GM21423 (cell line): ENCODE data around the gene RUSF1.
A peak's percentile ranks its signal among the peaks of the same experiment; 100 is the strongest.

Source experiments
- ATAC-seq: cut with Tn5 transposase; IDR thresholded peaks from one replicate; pipeline ENCODE4 v1.9.1; 2021; ENCODE audit warnings: mild to moderate bottlenecking, moderate library complexity; ENCODE audit not compliant: unreplicated experiment

The RUSF1 gene

DNA sequence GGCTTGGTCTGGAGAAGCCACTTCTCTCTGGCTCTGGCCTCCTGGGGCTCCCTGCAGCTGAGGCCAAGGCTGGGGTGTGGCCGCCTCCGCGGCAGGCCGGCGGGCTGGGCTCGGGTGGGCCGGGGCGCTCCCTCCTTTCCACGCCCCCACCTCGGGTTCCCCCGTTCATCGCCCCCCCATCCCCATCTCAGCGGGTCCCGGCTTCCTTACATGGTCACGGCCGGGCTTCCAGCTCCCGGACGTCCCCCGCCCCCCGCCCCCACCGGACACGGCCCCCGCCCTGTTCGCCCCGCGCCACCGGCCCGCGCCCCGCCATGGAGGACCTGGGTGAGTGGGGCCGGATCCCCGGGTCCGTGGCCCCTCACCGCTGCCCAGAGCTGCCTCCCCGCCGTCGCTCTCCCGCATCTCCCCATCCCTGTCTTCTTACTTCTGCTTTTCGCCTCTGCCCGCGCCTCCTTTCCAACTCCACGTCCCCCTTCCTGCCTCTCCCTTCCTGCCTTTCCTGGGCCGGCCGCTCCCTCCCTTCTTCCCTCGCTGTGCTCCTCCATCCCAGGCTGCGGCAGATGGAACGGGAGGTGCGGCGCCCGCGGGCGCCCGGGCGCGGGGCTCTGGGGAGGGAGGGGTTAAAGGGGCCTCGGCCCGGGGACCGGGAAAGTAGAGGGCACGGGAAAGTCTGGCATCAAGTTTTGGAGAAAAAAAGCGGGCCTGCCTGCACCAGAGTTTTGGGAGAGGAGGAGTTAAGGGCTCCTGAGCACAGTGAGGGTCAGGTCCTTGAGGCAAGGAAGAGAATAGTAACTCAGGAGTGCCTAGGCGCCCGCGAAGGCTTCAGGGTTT, 36.1 kb downstream of the RUSF1 start, which contains the start of gene TGFB1I1:
Gene TGFB1I1, plus strand, starts transcription at position 278 of the 834 bp plus-strand sequence. Its CDS starts 37 bp downstream, at position 315.
- no peak for ATAC-seq

DNA sequence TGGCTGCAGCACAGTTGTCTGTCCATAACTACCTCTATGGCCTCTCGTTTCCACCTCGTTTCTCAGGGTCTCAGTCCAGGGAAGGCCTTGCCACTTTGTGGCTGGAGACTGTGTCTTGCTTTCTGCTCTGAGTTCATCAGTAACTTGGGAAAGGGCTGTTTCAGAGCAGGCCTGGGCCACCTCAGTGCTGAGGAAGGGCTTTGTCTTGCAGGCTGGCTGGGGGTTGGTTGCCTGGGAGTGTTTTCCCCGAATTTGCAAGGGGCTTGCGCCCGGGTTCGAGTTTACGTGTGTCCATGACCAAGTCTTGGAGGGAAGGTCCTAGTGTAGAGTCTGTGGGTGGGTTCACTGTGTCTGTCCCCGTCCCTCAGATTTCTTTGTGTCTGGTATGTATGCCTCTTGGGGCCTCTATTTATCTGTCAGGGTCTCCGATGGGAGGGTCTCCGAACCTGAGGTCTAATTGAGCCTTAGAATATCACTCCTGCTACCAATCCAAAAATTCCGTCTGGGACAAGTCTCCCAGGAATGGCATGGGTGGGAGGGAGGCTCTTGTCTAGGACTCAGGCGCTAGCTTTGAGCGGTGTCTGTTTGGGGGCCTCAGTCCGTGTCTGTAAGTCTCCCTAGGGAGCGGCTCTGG, 36.8 kb downstream of the RUSF1 start:
- ATAC-seq = no peak

DNA sequence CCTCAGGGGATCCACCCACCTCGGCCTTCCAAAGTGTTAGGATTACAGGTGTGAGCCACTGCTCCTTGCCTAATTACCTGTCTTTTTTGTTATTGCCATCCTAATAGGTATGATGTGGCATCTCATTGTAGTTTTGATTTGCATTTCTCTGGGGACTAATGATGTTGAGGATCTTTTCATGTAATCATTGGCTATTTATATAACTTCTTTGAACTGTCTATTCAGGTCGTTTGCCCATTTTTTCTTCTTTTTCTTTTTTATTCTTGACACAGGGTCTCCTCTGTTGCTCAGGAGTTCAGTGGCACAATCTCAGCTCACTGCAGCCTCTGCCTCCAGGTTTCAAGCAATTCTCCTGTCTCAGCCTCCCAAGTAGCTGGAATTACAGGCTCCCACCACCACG, 37.6 kb downstream of the RUSF1 start:
- no peak for ATAC-seq

DNA sequence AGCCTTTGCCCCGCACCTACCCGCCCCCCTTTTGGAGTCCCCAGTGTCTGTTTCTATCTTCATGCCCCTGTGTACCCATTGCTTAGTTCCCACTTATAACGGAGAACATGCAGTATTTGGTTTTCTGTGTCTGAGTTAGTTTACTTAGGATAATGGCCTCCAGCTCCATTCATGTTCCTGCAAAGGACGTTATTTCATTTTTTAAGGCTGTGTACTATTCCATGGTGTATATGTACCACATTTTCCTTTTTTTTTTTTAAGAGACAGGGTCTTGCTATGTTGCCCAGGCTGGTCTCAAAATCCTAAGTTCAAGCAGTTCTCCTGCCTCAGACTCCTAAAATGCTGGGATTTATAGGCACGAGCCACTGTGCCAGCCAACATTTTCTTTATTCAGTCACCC, 40.3 kb downstream of the RUSF1 start:
- ATAC-seq = no peak

DNA sequence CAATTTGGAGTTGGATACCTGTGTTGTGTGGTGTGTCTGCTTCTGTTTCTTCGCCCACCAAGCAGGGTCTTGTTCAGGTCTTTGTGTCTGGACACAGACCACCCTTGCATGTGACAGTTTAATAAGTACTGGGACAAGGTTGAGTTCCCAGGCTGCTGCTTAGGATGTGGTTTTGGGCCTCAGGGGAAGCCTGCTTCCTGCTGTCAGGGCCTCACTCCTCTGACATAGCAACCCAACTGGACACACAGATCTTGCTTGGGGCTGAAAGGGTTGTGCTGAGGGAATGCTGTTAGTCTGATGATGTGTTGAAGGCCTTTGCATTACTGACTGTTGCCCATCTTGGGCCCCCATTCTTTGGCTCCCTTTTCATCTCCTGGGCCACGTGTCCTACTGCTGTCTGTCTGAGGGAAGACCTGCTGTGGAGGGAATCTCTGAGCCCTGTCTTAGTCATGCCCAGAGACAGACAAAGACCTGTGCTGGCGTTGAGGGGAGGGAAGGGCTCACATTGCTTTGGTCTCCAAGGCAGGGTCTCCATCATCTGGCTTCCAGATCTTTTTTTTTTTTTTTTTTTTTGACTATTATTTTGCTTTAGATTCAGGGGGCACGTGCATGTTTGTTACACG, 40.9 kb downstream of the RUSF1 start:
- ATAC-seq = peak; percentile 73

DNA sequence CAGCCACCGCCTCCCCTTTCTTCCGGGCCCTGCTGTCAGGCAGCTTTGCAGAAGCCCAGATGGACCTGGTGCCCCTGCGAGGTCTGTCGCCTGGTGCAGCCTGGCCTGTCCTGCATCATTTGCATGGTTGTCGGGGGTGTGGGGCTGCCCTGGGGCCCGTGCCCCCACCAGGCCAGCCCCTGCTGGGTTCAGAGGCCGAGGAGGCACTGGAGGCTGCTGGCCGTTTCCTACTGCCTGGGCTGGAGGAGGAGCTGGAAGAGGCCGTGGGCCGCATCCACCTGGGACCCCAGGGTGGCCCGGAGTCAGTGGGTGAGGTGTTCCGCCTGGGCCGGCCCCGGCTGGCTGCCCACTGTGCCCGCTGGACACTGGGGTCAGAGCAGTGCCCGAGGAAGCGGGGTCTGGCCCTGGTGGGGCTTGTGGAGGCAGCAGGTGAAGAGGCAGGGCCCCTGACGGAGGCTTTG, 41.8 kb downstream of the RUSF1 start:
- ATAC-seq = no peak

DNA sequence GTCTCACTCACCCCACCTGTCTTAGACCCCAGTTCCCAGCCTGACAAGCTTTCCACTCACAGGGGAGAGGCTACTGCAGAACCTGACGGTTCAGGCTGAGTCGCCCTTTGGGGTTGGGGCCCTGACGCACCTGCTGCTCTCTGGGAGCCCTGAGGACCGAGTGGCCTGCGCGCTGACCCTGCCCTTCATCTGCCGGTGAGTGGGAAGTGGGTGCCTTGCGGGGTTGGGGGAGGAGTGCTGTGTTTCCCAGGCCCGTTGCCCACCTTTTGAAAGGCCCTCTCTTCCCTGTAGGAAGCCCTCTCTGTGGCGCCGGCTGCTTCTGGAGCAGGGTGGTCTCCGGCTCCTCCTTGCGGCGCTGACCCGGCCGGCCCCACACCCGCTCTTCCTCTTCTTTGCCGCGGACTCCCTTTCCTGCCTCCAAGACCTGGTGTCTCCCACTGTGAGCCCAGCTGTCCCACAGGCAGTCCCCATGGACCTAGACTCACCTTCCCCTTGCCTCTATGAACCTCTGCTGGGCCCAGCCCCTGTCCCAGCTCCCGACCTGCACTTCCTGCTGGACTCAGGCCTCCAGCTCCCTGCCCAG, 42.3 kb downstream of the RUSF1 start:
- no peak for ATAC-seq

DNA sequence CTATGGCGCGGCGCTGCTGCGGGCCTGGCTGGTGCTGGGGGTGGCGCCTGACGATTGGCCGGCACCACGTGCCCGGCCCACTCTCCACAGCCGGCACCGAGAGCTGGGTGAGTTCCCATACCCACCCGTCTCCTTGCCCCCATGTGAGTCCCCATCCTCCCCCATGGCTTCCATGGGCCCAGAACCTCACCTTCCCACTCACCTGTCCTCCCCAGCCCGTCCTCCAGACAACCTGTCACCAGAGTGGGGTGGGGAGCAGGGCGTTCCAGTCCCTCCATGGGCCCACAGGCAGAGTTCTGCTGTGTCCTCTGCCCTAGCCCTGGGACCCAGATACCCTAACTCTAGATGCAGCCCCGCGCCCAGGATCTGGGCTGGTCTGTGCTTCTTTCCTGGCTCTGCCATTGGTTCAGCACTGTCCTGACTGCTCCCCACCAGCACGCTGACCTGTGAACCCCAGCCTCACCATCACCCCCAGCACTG, 43.4 kb downstream of the RUSF1 start:
- no peak for ATAC-seq

DNA sequence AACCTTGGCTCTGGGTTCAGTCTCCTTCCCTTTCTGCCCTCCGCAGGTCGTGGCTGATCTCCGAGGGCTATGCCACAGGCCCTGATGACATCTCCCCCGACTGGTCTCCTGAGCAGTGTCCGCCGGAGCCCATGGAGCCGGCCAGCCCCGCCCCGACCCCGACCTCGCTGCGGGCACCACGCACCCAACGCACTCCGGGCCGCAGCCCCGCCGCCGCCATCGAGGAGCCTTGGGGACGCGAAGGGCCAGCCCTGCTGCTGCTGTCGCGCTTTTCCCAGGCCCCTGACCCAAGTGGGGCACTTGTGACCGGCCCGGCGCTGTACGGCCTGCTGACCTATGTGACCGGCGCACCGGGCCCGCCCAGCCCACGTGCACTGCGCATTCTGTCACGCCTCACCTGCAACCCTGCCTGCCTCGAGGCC, 43.8 kb downstream of the RUSF1 start:
- no peak for ATAC-seq

DNA sequence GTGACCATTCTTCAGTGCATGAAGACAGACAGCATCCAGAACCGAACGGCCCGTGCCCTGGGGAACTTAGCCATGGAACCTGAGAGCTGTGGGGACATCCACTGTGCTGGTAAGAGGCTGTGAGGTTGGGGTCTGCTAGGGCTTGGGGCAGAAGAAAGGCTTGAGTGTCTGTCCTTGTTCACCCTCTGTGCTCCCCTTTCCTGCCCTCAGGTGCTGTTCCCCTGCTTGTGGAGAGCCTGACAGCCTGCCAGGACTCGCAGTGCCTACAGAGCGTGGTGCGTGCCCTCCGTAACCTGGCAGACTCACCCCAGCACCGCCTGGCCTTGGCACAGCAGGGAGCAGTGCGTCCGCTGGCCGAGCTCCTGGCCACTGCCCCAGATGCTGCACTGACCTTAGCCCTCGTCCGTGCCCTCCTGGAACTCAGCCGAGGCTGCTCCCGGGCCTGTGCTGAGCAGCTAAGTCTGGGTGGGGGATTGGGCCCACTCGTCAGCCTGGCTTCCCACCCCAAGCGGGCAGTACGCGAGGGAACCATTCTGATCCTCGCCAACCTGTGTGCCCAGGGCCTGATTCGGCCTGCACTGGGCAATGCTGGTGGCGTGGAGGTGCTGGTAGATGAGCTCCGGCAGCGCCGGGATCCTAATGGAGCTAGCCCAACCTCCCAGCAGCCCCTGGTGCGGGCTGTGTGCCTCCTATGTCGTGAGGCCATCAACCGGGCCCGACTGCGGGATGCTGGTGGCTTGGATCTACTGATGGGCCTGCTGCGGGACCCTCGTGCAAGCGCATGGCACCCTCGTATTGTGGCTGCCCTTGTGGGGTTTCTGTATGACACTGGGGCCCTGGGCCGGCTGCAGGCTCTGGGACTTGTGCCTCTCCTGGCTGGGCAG, 46.0 kb downstream of the RUSF1 start:
- no peak for ATAC-seq

DNA sequence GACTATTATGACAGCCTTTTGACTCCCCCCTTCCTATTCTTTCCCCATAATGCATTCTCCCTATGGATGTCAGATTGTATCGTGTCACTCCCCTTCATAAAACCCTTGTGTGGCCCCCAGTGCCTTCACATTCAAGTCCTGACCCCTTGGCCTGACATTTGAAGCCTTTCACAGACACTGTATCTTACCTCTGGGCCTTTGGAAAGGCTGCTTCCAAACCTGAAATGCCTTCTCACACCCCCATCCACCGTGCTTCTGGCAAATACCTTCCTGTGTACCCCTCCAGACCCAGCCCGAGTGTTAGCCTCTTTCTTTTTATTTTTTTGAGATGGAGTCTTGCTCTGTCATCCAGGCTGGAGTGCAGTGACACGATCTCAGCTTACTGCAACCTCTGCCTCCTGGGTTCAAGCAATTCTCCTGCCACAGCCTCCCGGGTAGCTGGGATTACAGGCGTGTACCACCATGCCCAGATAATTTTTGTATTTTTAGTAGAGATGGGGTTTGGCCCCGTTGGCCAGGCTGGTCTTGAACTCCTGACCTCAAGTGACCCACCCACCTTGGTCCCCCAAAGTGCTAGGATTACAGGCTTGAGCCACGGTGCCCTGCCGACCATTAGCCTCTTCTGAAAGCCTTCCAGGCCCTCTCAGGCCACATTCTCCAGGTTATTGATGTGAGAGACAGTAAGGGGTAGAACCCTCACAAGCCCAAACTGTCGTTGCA, 46.8 kb downstream of the RUSF1 start:
- no peak for ATAC-seq

DNA sequence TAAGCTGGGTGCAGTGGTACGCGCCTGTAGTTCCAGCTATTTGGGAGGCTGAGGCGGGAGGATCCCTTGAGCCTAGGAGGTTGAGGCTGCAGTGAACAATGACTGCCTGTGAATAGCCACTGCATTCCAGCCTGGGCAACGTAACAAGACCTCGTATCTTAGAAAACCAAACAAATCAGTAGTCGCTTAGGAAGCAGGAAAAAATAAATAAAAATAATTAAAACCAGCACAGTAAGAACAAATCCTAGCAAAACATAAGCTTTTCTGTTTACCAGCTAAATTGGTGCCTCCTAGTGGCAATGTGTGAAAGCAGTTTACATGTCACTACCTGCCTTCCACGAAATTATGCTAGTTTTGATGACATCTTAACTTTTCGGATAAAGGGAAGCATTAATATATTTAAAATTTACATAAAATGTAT, 47.6 kb downstream of the RUSF1 start:
- no peak for ATAC-seq

DNA sequence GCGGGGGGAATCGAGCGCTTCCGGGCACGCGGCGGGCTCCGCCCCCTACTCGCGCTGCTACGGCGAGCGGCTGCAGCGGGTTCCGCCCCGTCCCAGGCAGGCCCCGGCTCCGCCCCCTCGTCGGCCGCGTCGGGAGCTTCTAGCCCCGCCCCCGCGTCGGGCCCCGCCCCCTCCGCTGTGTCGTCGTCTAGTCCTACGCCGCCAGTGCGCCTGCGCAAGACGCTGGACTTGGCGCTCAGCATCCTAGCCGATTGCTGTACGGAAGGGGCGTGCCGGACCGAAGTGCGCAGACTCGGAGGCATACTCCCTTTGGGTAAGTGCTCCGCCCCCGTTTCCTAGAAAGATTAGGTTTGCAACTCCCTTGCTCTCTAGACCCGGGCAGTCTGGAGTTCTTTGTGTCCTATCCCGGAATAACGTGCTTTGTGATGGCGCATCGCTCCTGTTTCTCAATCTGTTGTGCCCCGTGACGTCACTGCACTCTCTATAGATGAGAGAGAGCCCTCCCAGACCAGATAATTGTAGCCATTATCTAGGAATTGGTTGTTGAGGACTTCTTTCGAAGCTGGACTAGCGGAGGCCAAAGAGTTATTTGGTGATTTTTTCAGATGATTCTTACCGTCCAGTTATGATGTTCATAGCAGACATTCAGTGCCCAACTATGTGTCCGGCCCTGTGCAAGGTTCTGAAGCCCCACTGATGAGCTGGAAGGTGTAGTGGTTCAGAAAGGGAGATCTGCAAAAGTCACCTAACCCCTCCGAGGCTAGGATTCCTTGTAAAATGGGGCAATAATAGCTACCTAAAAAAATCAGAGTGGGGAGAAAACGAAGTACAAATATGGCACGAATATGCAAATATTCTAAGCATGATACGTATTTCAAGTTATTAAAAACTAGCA, 48.3 kb downstream of the RUSF1 start:
- ATAC-seq = peak; percentile 60

DNA sequence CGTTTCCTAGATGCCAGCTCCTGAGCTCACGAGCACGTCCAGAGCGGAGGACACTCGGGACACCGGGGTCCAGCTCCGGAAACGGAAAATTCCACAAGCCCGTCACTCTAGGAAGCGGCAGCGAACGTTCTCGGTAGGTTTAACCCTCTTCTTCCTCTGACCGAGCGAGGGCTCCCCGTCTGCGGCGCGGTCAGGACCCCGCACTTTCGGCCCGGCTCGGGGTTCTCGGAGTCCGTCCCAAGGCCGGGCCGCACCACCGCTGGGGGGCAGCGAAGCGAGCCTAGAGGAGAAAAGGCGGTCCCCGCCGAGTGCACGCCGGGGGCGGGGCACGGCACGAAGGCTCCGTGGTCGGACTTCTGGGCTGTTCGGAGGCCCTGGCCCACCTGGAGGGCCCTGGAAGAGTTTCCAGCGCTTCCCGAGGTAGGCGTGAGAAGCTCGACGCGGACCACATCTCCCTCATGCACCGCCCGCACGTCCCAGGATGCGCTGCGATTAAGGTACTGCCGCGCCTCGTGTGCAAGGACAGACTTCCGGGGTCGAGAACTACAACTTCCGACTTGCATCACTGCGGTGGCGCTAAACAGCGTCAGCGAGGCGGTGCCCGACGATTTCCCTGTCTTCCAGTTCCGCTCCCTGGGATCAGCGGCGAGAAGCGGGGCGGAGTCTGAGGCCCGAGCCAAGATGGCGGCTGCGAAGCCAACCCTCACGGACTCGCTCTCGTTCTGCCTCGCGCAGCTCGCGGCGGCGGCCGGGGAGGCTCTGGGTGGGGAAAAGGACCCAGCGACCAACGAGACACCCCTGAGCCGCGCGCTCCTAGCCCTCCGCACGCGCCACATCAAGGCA, 49.1 kb downstream of the RUSF1 start, which contains the start of gene ARMC5:
Gene ARMC5, plus strand, starts transcription at position 658 of the 843 bp plus-strand sequence. Its CDS starts 24 bp downstream, at position 682.
- peak; percentile 68 for ATAC-seq

DNA sequence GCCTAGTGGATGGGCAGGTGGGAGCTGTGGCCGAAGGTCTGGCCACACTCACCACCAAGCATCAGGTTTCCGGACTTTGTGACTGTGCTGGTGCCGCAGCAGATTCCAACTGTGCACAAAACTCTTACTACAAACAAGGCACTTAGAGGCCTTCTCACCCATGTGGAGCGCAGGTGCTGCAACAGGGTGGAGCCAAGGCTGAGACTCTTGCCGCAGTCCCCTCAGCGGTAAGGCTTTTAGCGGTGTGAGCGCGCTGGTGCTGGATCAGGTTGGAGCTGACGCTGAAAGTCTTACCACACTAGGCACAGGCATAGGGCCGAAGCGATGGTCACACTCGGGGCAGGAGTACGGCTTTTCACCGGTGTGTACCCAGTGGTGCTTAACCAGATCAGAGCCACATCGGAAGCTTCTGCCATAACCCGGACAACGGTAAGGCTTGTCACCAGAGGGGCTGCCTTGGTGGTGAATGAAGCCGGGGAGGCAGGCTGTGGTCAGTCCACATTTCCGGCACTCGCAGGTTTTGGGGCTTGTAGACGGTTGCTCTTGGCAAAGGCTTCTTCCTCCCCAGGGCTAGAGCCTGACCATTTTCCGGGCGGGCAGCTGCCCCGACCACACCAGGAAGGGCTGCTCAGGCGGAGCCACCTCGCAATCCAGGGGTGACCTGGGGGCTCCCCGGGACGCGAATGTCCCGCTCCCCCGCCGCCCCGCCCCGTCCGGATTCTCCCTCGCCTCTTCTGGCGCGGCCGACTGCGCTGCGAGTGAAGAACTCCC, 49.9 kb downstream of the RUSF1 start:
- ATAC-seq = no peak

DNA sequence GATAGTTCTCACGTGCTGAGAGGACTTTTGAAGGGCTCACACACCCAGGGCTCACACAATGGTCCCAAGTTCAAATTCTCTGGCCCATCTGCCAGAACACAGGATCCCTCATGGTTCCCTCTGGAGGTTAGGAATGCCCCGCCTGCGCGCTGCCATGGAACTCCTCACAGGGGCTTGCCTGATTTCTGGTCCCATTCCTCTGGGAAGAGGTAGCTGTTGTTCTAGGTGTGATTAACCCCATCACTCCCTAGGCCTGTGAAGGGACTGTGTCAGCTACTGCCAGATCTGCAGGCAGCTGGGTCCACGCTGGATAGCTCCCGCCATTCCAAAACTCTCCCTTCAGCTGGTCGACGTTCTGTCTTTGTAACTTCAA, 51.2 kb downstream of the RUSF1 start:
- ATAC-seq = no peak
